ENCODE measurements around the gene TEX10. TPM values are rescaled to one million over a fixed set of nuclear protein-coding genes. Genes with fewer than 3 reads are reported as not detected.

The TEX10 gene
- polyA plus RNA-seq, 1 donor, result 22.6 TPM

DNA sequence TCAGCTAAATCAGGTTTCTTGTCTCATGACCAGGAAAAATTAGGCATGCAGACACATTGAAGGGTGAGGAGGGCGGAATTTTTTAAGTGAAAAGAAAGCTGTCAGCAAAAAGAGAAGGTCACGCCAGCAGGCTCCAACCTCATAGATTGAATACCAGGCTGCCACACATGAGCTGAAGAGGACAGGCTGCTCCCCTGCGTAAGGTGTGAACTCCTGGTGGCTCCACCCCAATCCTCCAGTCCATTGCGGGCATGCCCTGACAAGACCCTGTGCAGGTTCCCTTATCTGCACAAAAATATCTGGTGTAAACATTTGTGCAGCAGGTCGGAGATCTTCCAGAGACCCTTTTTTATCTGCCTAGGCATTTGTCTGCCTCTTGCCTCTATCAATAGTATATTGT, 22.9 kb upstream of the TEX10 start:
- Histone ChIP-seq H3K9me3 (ENCODE audit: control insufficient read depth, low read depth, low read length) (no peaks in the 10 kb centered on the region), H3K36me3 (ENCODE audit: control insufficient read depth, insufficient read depth, low read length) (no peaks in the 10 kb centered on the region), H3K4me3 (ENCODE audit: low read length) (no peak overlapping the region), H3K27me3 (ENCODE audit: control insufficient read depth, insufficient read depth, low read length) (no peaks in the 10 kb centered on the region), H3K4me1 (ENCODE audit: control insufficient read depth, insufficient read depth, low read length) (no peaks in the 10 kb centered on the region), H3K27ac (ENCODE audit: low read length) (no peak overlapping the region)
- WGBS (ENCODE audit: insufficient coverage, low lambda C conversion rate), result no CpG with 5 or more reads among the region's 5 CpGs
- no peak for DNase-seq

DNA sequence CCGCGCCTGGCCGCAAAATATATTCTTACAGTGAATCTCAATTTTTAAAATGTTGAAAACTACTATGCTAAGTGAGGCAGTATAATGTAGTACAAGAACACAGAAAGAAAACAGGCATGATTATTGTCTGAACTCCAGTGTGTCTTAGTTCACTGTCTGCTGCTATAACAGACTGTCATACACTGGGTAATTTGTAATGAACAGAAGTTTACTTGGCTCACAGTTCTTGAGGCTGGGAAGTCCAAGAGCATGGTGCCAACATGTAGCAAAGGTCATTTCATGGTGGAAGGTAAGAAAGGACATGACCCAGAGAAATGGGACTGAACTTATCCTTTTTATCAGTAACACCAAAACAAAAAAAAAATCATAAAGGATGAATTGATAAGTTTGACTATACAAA, 19.9 kb upstream of the TEX10 start:
- WGBS (ENCODE audit: insufficient coverage, low lambda C conversion rate), result no CpG with 5 or more reads among the region's 3 CpGs
- H3K36me3 ChIP-seq (ENCODE audit: control insufficient read depth, insufficient read depth, low read length), result no peaks in the 10 kb centered on the region
- no peaks in the 10 kb centered on the region for H3K9me3 ChIP-seq (ENCODE audit: control insufficient read depth, low read depth, low read length)
- no peak for DNase-seq
- H3K27me3 ChIP-seq (ENCODE audit: control insufficient read depth, insufficient read depth, low read length), result no peaks in the 10 kb centered on the region
- H3K4me1 ChIP-seq (ENCODE audit: control insufficient read depth, insufficient read depth, low read length), result no peaks in the 10 kb centered on the region
- no peak overlapping the region for H3K27ac ChIP-seq (ENCODE audit: low read length)
- H3K4me3 ChIP-seq (ENCODE audit: low read length), result no peak overlapping the region

DNA sequence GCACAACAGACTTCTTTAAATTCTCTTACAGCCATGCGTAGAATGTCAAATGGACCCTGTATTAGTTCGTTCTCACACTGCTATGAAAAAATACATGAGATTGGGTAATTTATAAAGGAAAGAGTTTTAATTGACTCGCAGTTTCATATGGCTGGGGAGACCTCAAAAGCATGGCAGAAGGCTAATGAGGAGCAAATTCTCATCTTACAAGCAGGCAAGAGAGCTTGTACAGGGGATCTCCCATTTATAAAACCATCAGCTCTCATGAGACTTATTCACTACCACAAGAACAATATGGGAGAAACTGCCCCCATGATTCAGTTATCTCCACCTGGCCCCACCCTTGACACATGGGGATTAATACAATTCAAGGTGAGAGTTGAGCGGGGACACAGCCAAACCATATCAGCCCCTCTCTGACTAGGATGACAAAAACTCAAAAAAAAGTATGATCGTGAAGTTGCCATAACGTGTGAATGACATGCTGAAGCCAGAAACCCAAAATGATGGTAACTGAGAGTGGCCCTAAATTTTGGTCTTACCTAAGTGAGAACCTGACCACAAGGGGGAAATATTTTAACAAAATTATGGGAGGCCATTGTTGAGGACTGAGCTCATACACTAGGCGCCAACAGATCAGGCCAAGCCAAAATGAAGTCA, 17.5 kb upstream of the TEX10 start:
- WGBS (ENCODE audit: insufficient coverage, low lambda C conversion rate), result 100% methylated on average over 2 of the region's 7 CpGs
- no peak for DNase-seq

DNA sequence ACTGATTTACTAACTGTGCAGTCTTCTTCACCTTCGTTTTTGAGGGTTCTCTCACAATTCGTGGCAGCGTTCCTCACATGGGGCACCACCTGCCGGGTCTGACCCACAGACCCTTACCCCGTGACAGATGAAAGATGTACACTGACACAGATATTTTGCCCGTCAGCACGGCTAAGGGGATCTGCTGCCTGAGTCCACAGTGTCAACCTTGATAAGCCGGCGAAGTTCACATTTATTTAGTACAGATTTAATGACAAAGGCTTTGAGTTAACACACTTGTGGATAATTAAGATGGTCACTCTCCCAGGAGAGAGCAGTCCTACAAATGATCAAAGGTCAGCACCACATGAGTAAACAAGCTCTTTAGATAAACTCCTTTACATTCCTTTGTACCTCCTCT, 15.9 kb upstream of the TEX10 start:
- Histone ChIP-seq H3K27me3 (ENCODE audit: control insufficient read depth, insufficient read depth, low read length) (no peaks in the 10 kb centered on the region), H3K27ac (ENCODE audit: low read length) (no peak overlapping the region), H3K4me3 (ENCODE audit: low read length) (no peak overlapping the region), H3K9me3 (ENCODE audit: control insufficient read depth, low read depth, low read length) (no peaks in the 10 kb centered on the region), H3K36me3 (ENCODE audit: control insufficient read depth, insufficient read depth, low read length) (no peaks in the 10 kb centered on the region), H3K4me1 (ENCODE audit: control insufficient read depth, insufficient read depth, low read length) (no peaks in the 10 kb centered on the region)
- no CpG with 5 or more reads among the region's 9 CpGs for WGBS (ENCODE audit: insufficient coverage, low lambda C conversion rate)
- no peak for DNase-seq

More for the DNA sequence above, 17.5 kb upstream of the TEX10 start:
- Histone ChIP-seq H3K27me3 (ENCODE audit: control insufficient read depth, insufficient read depth, low read length) (no peaks in the 10 kb centered on the region), H3K27ac (ENCODE audit: low read length) (no peak overlapping the region), H3K4me1 (ENCODE audit: control insufficient read depth, insufficient read depth, low read length) (no peaks in the 10 kb centered on the region), H3K9me3 (ENCODE audit: control insufficient read depth, low read depth, low read length) (no peaks in the 10 kb centered on the region), H3K36me3 (ENCODE audit: control insufficient read depth, insufficient read depth, low read length) (no peaks in the 10 kb centered on the region), H3K4me3 (ENCODE audit: low read length) (no peak overlapping the region)

DNA sequence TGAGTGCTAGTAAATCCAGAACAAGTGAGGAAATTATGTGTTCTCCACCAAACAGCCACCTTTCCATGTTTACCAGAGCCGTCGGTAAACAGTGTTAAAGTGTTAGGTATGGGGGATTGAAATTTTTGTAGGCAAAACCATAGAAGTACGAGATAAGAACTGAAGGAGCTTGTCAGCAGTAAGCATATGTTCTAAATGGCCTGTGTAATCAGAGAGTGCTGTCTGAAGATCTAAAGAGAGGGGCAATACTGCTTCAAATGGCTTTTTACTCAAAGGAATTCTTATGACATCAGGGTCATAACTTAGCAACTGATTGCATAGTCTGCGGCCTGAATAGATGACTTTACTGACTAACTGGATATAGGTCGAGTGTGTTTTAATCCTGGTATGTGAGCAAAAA, 13.4 kb upstream of the TEX10 start:
- WGBS (ENCODE audit: insufficient coverage, low lambda C conversion rate), result no CpG with 5 or more reads among the region's 5 CpGs
- DNase-seq, result no peak
- Histone ChIP-seq H3K27me3 (ENCODE audit: control insufficient read depth, insufficient read depth, low read length) (no peaks in the 10 kb centered on the region), H3K4me1 (ENCODE audit: control insufficient read depth, insufficient read depth, low read length) (no peaks in the 10 kb centered on the region), H3K36me3 (ENCODE audit: control insufficient read depth, insufficient read depth, low read length) (no peaks in the 10 kb centered on the region), H3K9me3 (ENCODE audit: control insufficient read depth, low read depth, low read length) (no peaks in the 10 kb centered on the region), H3K4me3 (ENCODE audit: low read length) (no peak overlapping the region), H3K27ac (ENCODE audit: low read length) (no peak overlapping the region)

DNA sequence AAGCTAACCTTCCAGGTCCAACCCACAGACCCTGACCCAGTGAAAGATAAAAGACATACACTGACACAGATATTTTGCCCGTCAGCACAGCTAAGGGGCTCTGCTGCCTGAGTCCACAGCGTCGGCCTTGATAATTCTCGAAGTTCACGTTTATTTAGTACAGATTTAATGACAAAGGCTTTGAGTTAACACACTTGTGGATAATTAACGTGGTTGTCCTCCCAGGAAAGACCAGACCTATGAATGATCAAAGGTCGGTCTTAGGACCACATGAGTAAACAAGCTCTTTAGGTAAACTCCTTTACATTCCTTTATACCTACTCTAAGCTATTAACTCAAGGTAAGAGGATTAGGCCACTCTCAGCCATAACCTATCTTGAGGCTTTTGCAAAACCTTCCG, 11.3 kb upstream of the TEX10 start:
- Histone ChIP-seq H3K27me3 (ENCODE audit: control insufficient read depth, insufficient read depth, low read length) (no peaks in the 10 kb centered on the region), H3K36me3 (ENCODE audit: control insufficient read depth, insufficient read depth, low read length) (no peaks in the 10 kb centered on the region), H3K4me3 (ENCODE audit: low read length) (no peak overlapping the region), H3K4me1 (ENCODE audit: control insufficient read depth, insufficient read depth, low read length) (no peaks in the 10 kb centered on the region), H3K27ac (ENCODE audit: low read length) (no peak overlapping the region), H3K9me3 (ENCODE audit: control insufficient read depth, low read depth, low read length) (no peaks in the 10 kb centered on the region)
- no peak for DNase-seq
- WGBS (ENCODE audit: insufficient coverage, low lambda C conversion rate), result 100% methylated on average over 1 of the region's 8 CpGs

DNA sequence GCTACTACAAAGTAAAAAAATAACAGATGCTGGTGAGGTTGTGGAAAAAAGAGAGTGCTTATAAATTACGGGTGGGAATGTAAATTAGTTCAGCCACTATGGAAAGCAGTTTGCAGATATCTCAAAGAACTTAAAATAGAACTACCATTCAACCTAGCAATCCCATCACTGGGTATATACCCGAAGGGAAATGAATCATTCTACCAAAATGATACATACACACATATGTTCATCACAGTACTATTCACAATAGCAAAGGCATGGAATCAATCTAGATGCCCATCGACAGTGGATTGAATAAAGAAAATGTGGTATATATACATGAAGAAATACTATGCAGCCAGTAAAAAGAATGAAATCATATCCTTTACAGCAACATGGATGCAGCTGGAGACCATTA, 6.3 kb upstream of the TEX10 start:
- H3K9me3 ChIP-seq (ENCODE audit: control insufficient read depth, low read depth, low read length), result no peaks in the 10 kb centered on the region
- H3K36me3 ChIP-seq (ENCODE audit: control insufficient read depth, insufficient read depth, low read length), result no peaks in the 10 kb centered on the region
- 100% methylated on average over 1 of the region's 3 CpGs for WGBS (ENCODE audit: insufficient coverage, low lambda C conversion rate)
- H3K4me3 ChIP-seq (ENCODE audit: low read length), result no peak overlapping the region
- no peak for DNase-seq
- H3K27me3 ChIP-seq (ENCODE audit: control insufficient read depth, insufficient read depth, low read length), result no peaks in the 10 kb centered on the region
- H3K4me1 ChIP-seq (ENCODE audit: control insufficient read depth, insufficient read depth, low read length), result no peaks in the 10 kb centered on the region
- H3K27ac ChIP-seq (ENCODE audit: low read length), result no peak overlapping the region

DNA sequence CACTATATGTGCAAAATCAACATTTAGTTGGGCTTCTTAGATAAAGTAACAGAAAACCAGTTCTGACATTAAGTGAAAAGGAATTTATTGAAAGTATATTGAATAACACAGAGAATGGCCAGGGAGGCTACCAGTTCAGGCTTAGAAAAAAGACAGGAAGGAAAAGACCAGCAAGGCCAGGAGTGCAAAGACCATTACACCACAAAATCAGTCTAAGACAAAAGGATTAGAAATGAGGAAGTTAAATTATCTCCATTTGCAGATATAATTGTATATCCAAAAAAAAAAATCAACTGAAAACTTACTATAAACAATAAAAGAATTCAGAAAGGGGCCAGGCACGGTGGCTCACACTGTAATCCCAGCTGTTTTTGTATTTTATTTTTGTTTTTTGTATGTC, 4.8 kb upstream of the TEX10 start:
- DNase-seq, result no peak
- 100% methylated on average over 1 of the region's 1 CpG for WGBS (ENCODE audit: insufficient coverage, low lambda C conversion rate)
- H3K36me3 ChIP-seq (ENCODE audit: control insufficient read depth, insufficient read depth, low read length), result no peaks in the 10 kb centered on the region

DNA sequence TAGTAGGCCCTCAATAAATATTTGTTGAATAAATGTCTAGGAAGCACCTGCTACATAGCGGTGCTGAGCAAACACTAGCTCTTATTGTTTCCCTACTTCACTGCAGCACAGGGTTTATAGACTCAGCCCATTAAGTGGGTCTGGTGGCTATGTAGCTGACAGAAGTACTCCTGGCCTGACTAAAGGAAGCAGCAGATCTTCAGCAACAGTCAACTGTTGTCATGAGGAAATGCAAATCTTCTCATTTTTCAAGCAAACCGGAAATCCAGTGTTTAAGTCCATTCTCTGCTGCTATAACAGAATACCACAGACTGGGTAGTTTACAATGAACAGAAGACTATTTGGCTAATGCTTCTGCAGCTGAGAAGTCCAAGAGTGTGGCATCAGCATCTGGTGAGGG, 2.8 kb upstream of the TEX10 start:
- no peak for DNase-seq
- H3K4me3 ChIP-seq (ENCODE audit: low read length), result no peak overlapping the region
- peaks cover 4% of the 10 kb centered on the region for H3K4me1 ChIP-seq (ENCODE audit: control insufficient read depth, insufficient read depth, low read length)
- no peaks in the 10 kb centered on the region for H3K9me3 ChIP-seq (ENCODE audit: control insufficient read depth, low read depth, low read length)
- WGBS (ENCODE audit: insufficient coverage, low lambda C conversion rate), result 80% methylated on average over 1 of the region's 2 CpGs
- H3K36me3 ChIP-seq (ENCODE audit: control insufficient read depth, insufficient read depth, low read length), result no peaks in the 10 kb centered on the region
- H3K27ac ChIP-seq (ENCODE audit: low read length), result no peak overlapping the region
- no peaks in the 10 kb centered on the region for H3K27me3 ChIP-seq (ENCODE audit: control insufficient read depth, insufficient read depth, low read length)

More for the DNA sequence above, 4.8 kb upstream of the TEX10 start:
- H3K9me3 ChIP-seq (ENCODE audit: control insufficient read depth, low read depth, low read length), result no peaks in the 10 kb centered on the region
- H3K27me3 ChIP-seq (ENCODE audit: control insufficient read depth, insufficient read depth, low read length), result no peaks in the 10 kb centered on the region
- no peaks in the 10 kb centered on the region for H3K4me1 ChIP-seq (ENCODE audit: control insufficient read depth, insufficient read depth, low read length)
- no peak overlapping the region for H3K27ac ChIP-seq (ENCODE audit: low read length)
- no peak overlapping the region for H3K4me3 ChIP-seq (ENCODE audit: low read length)

DNA sequence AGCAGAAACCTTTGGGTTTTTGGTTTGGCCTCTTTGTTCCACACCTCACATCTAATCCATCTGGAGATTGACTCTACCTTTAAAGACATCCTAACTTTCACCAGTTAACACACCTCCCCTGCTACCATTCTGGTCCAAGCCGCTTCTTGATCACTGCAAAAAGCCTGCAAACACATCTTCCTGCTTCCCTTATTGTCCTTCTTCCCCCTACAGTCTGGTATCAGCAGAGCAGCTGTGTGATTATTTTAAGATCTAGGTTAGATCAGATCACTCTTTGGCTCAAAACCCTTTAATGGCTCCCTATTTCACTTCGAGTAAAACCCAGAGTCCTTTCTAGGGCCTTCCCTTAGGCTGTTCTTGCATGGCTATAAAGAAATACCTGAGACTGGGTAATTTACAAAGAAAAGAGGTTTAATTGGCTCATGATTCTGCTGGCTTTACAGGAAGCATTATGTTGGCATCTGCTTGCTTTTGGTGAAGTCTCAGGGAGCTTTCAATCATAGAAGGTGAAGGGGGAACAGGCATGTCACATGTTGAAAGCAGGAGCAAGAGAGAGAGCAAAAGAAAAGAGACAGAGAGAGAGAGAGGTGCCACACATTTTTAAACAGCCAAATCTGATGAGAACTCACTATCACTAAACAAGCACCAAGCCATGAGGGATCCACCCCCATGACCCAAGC, 1.5 kb upstream of the TEX10 start:
- 100% methylated on average over 1 of the region's 2 CpGs for WGBS (ENCODE audit: insufficient coverage, low lambda C conversion rate)
- Histone ChIP-seq H3K4me1 (ENCODE audit: control insufficient read depth, insufficient read depth, low read length) (peaks cover 4% of the 10 kb centered on the region), H3K27ac (ENCODE audit: low read length) (no peak overlapping the region), H3K36me3 (ENCODE audit: control insufficient read depth, insufficient read depth, low read length) (no peaks in the 10 kb centered on the region), H3K27me3 (ENCODE audit: control insufficient read depth, insufficient read depth, low read length) (no peaks in the 10 kb centered on the region), H3K4me3 (ENCODE audit: low read length) (no peak overlapping the region), H3K9me3 (ENCODE audit: control insufficient read depth, low read depth, low read length) (no peaks in the 10 kb centered on the region)
- DNase-seq, result no peak

Data from large intestine (tissue), 3 donors.